Spleen (tissue), 11 donors: ENCODE results near the gene CNTNAP5. TPM values are rescaled to one million over a fixed set of nuclear protein-coding genes. Genes with fewer than 3 reads are reported as not detected.

ENCODE experiments used
- DNase-seq: peaks from one replicate; pipeline ENCODE4 v3.0.0-alpha.2; 2020
- H3K27ac ChIP-seq, 8 donors: fragments of 200-600 bp; sonication (generic) in 7 of 8; 1 replicate in 4 of 8; 2 replicates in 4 of 8; pipeline versions ENCODE4 v1.5.0 to v1.8.0; 2016 to 2021; ENCODE audit warnings: inconsistent platforms in 4 of 8, mild to moderate bottlenecking in 4 of 8, moderate library complexity in 1 of 8
- H3K27me3 ChIP-seq, 7 donors: fragments of 200-600 bp; sonication (generic) in 6 of 7; replicated peaks in 1 of 7; 1 replicate in 4 of 7; 2 replicates in 3 of 7; pipeline versions ENCODE4 v1.5.0 to v1.8.0; 2016 to 2021; ENCODE audit warnings: inconsistent platforms in 3 of 7, mild to moderate bottlenecking in 1 of 7
- H3K36me3 ChIP-seq, 6 donors: fragments of 200-600 bp; sonication (generic) in 5 of 6; 1 replicate in 4 of 6; 2 replicates in 2 of 6; pipeline versions ENCODE4 v1.5.0 to v1.8.0; 2016 to 2021; ENCODE audit warnings: inconsistent platforms in 2 of 6
- H3K4me1 ChIP-seq, 6 donors: fragments of 200-600 bp; sonication (generic) in 5 of 6; 1 replicate in 3 of 6; 2 replicates in 3 of 6; pipeline versions ENCODE4 v1.5.0 to v1.8.0; 2016 to 2021; ENCODE audit warnings: inconsistent platforms in 3 of 6
- H3K4me3 ChIP-seq, 8 donors: fragments of 200-600 bp; sonication (generic) in 7 of 8; 1 replicate in 4 of 8; 2 replicates in 4 of 8; pipeline versions ENCODE4 v1.5.0 to v1.8.0; 2016 to 2021; ENCODE audit warnings: inconsistent platforms in 4 of 8, mild to moderate bottlenecking in 4 of 8, moderate library complexity in 2 of 8
- H3K9me3 ChIP-seq, 8 donors: fragments of 200-600 bp; sonication (generic) in 7 of 8; 1 replicate in 4 of 8; 2 replicates in 4 of 8; pipeline versions ENCODE4 v1.5.0 to v1.8.0; 2016 to 2021; ENCODE audit warnings: inconsistent platforms in 4 of 8
- POLR2A ChIP-seq, 3 donors: fragments of 450-650 bp; IDR thresholded peaks; one replicate each; pipeline ENCODE4 v1.5.1; 2017; ENCODE audit warnings: antibody characterized with exemption in 3 of 3, mild to moderate bottlenecking in 1 of 3
- POLR2AphosphoS5 ChIP-seq, 3 donors: sonication (generic); formaldehyde crosslinking; IDR thresholded peaks; one replicate each; pipeline ENCODE4 v1.5.1; 2017; ENCODE audit warnings: antibody characterized with exemption in 3 of 3
- WGBS, 5 donors: extraction: QIAGEN DNeasy Blood & Tissue Kit in 3 of 5; methylation state at CpG; one replicate each; pipeline versions ENCODE4 v1.1.5 to v1.1.7; 2013 to 2018; 5-methylcytosine and 5-hydroxymethylcytosine counted together
- intact Hi-C: fragments of 100-400 bp; cut with DNase I; formaldehyde crosslinking; loops from one replicate; pipeline ENCODE4 v1.15.0; 2023; ENCODE audit warnings: low total_unique reads
- polyA plus RNA-seq, 3 donors: library from polyadenylated mRNA; stranded (reverse); fragments of 200-250 nt; gene quantifications; one replicate each; pipeline ENCODE4 v1.2.1, GENCODE V29; 2013
- total RNA-seq, 7 donors: library from RNA; depleted of rRNA in 3 of 7; stranded (reverse); fragments of >200 nt in 3 of 7; fragmentation: NEBNext Ultra II Directional in 4 of 7; extraction: Animal tissue kit (Norgen Biotek cat#: 25700) in 4 of 7; gene quantifications; one replicate each; pipeline versions ENCODE4 v1.1.0 to v1.2.1, GENCODE V29; 2016 to 2021
- TF ChIP-seq, protein P1 (sequence below), 11 experiments: fragments of 200-600 bp in 7 of 11; fragments of 450-650 bp in 4 of 11; sonication (generic) in 4 of 11; IDR thresholded peaks in 8 of 11; conservative IDR thresholded peaks in 3 of 11; 1 replicate in 7 of 11; 2 replicates in 4 of 11; pipeline versions ENCODE4 v1.4.0 to v1.8.0; 2016 to 2021; ENCODE audit warnings: antibody characterized with exemption in 11 of 11, inconsistent platforms in 4 of 11, mild to moderate bottlenecking in 1 of 11
- donor health status: healthy with polysubstance abuse.
- donor health status: DM: no; HTN: no; CAD: no; lungs with moderate emphysema.
- donor health status: DM: no; HTN: no; CAD: no.
- donor health status: Bipolar disorder and iron deficiency.
- donor health status: healthy.
- donor health status: DM: no; HTN: no; CAD: no.
- donor health status: DM: yes; HTN: yes; CAD: no.

The CNTNAP5 gene
- total and polyA plus RNA-seq, 10 donors: 0.18 TPM; not detected in 9

DNA sequence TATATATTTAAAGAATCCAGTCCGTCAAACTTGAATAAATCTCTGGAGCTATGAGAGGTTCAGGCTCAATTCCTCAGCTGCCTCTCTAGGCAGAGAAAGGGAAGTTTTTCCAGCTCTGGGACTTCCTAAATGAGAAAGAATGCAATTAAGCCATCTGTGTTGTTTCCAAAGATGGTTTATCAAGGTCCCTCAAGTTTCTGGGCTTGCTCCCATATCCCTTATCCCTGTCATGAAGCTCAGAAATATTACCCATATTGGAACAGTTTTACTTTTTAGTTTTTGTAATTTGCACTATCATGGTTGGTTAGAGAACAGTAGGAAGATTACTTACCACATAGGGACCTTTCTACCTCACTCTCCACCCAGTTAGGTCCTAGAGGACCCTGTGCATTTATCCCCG, 1.4 kb downstream of the CNTNAP5 start:
- Histone ChIP-seq H3K4me1 (peaks cover 0 to 11% (median 0%) of the 10 kb centered on the region in 6 donors), H3K9me3 (peaks cover 0 to 8% (median 0%) of the 10 kb centered on the region in 8 donors), H3K4me3 (no peak overlapping the region), H3K27ac (no peak overlapping the region), H3K36me3 (no peaks in the 10 kb centered on the region), H3K27me3 (peaks cover 0 to 55% (median 23%) of the 10 kb centered on the region in 7 donors)
- DNase-seq: no peak
- WGBS, 5 donors: 86 to 92% (median 89%) methylated on average over 2 of the region's 2 CpGs
- TF ChIP-seq, protein P1, sequence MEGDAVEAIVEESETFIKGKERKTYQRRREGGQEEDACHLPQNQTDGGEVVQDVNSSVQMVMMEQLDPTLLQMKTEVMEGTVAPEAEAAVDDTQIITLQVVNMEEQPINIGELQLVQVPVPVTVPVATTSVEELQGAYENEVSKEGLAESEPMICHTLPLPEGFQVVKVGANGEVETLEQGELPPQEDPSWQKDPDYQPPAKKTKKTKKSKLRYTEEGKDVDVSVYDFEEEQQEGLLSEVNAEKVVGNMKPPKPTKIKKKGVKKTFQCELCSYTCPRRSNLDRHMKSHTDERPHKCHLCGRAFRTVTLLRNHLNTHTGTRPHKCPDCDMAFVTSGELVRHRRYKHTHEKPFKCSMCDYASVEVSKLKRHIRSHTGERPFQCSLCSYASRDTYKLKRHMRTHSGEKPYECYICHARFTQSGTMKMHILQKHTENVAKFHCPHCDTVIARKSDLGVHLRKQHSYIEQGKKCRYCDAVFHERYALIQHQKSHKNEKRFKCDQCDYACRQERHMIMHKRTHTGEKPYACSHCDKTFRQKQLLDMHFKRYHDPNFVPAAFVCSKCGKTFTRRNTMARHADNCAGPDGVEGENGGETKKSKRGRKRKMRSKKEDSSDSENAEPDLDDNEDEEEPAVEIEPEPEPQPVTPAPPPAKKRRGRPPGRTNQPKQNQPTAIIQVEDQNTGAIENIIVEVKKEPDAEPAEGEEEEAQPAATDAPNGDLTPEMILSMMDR (IDR thresholded peaks at IDR 0.05 in 8 of 11, conservative IDR thresholded peaks at IDR 0.05 in 3 of 11): no peak
- TF ChIP-seq POLR2A (IDR thresholded peaks at IDR 0.05) (no peak), POLR2AphosphoS5 (IDR thresholded peaks at IDR 0.05) (no peak)
- intact Hi-C loops: no loop called here

DNA sequence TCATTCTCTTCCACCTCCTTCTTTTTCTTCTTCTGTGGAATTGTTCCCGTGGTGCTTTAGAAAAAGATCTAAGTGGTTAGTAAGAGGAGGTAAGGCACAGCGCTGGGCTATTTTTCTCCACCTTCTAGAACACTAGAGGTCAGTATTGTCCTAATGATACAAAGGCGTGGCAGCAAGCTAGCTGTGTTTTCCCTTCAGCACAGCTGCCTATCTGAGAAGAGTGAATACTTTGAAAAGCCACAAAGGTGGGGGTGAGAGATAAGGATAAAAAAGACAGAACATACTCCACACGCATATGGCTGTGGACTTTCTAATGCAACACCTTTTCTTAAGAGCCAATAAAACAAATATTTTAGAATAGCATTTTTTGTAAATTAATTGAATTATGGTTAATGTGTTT, 2.1 kb downstream of the CNTNAP5 start:
- Histone ChIP-seq H3K36me3 (no peaks in the 10 kb centered on the region), H3K27me3 (peaks cover 0 to 55% (median 23%) of the 10 kb centered on the region in 7 donors), H3K27ac (no peak overlapping the region), H3K9me3 (peaks cover 0 to 8% (median 0%) of the 10 kb centered on the region in 8 donors), H3K4me1 (peaks cover 0 to 11% (median 0%) of the 10 kb centered on the region in 6 donors), H3K4me3 (no peak overlapping the region)
- intact Hi-C loops: no loop called here
- DNase-seq: no peak
- WGBS, 5 donors: 0 to 3% (median 1%) methylated on average over 4 of the region's 4 CpGs
- TF ChIP-seq, protein P1 (IDR thresholded peaks at IDR 0.05 in 8 of 11, conservative IDR thresholded peaks at IDR 0.05 in 3 of 11): peak in 9 of 11 experiments; percentile 13 to 63 (median 46)
- no peak for TF ChIP-seq POLR2A (IDR thresholded peaks at IDR 0.05)

DNA sequence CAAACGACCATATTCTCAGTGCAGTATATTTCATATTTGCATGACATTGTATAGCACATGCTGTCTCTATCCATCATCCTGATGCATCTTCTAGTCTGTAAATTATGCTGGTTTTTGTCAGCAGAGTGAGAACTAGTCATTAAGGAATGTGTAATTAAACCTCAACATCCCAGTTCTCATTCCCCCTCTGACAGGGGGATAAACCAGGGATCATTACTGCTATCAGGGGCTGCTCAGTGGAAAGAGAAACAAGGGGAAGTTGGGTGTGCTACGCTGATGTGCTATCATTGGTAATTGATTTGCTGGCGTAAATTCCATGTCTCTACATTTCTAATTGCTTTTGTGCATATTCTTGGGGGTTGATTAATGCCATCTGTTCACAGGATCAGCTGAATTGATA, 7.7 kb downstream of the CNTNAP5 start:
- TF ChIP-seq, protein P1 (IDR thresholded peaks at IDR 0.05 in 8 of 11, conservative IDR thresholded peaks at IDR 0.05 in 3 of 11): no peak
- TF ChIP-seq POLR2AphosphoS5 (IDR thresholded peaks at IDR 0.05) (no peak), POLR2A (IDR thresholded peaks at IDR 0.05) (no peak)
- H3K4me1 ChIP-seq: no peaks in the 10 kb centered on the region
- intact Hi-C loops: loop anchor here (10.0 kb wide), 1 partner anchor 772 kb away; no protein-coding TSS in a partner anchor
- H3K27ac ChIP-seq: no peak overlapping the region
- no peak overlapping the region for H3K4me3 ChIP-seq
- no peak for DNase-seq
- H3K9me3 ChIP-seq: no peaks in the 10 kb centered on the region
- 62 to 84% (median 70%) methylated on average over 3 of the region's 3 CpGs for WGBS, 5 donors
- H3K36me3 ChIP-seq: no peaks in the 10 kb centered on the region
- no peaks in the 10 kb centered on the region for H3K27me3 ChIP-seq

DNA sequence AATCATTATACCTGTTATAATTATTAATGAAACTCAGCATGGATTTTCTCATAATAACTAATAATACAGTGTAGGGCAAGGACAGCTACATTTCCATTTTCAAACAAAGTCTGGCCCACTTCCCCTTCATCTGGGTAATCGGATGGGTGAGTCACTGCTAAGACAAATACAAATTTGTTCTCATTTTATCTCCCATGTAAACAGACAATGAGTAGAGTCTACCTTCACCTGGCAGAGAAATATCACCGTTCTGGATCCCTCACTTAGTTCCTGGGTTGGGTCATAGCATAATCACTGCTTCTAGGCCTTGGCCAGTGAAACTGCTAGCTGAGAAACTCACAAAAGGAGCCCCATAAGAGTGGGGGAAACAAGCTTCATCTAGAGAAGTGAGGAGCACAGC, 9.2 kb downstream of the CNTNAP5 start:
- Histone ChIP-seq H3K27ac (no peak overlapping the region), H3K9me3 (no peaks in the 10 kb centered on the region), H3K4me3 (no peak overlapping the region), H3K27me3 (no peaks in the 10 kb centered on the region), H3K4me1 (no peaks in the 10 kb centered on the region), H3K36me3 (no peaks in the 10 kb centered on the region)
- WGBS, 5 donors: 69 to 78% (median 73%) methylated on average over 2 of the region's 2 CpGs
- intact Hi-C loops: loop anchor here (10.0 kb wide), 1 partner anchor 771 kb away; no protein-coding TSS in a partner anchor
- DNase-seq: no peak
- no peak for TF ChIP-seq POLR2AphosphoS5 (IDR thresholded peaks at IDR 0.05)
- TF ChIP-seq POLR2A (IDR thresholded peaks at IDR 0.05): no peak
- TF ChIP-seq, protein P1 (IDR thresholded peaks at IDR 0.05 in 8 of 11, conservative IDR thresholded peaks at IDR 0.05 in 3 of 11): no peak
